HepG2 (cell line): ENCODE measurements around the gene ITIH2. TPM values are rescaled to one million over a fixed set of nuclear protein-coding genes. Genes with fewer than 3 reads are reported as not detected.

ENCODE experiments used
- GABPB1 ChIP-seq: IDR thresholded peaks from 2 replicates; pipeline ENCODE4 v1.6.1; 2016; ENCODE audit warnings: mild to moderate bottlenecking, missing genetic modification reagents, moderate library complexity, missing compliant biosample characterization
- HMGXB4 ChIP-seq, 2 experiments: sonication (generic) in 1 of 2; formaldehyde crosslinking in 1 of 2; IDR thresholded peaks; 2 replicates each; pipeline versions ENCODE4 v1.4.0 to v1.6.1; 2018 to 2020; ENCODE audit warnings: missing genetic modification reagents in 2 of 2, borderline replicate concordance in 1 of 2, low read depth in 1 of 2, mild to moderate bottlenecking in 1 of 2, missing biosample characterization in 1 of 2
- HOMEZ ChIP-seq: IDR thresholded peaks from 2 replicates; pipeline ENCODE4 v1.6.1; 2016; ENCODE audit warnings: low read depth
- HOXA3 ChIP-seq: sonication (generic); formaldehyde crosslinking; IDR thresholded peaks from 2 replicates; pipeline ENCODE4 v1.5.0; 2020; ENCODE audit warnings: missing genetic modification reagents
- HOXA5 ChIP-seq: sonication (generic); formaldehyde crosslinking; IDR thresholded peaks from 2 replicates; pipeline ENCODE4 v1.4.0; 2020; ENCODE audit warnings: missing genetic modification reagents
- HOXA9 ChIP-seq: sonication (generic); formaldehyde crosslinking; IDR thresholded peaks from 2 replicates; pipeline ENCODE4 v1.8.1; 2022; ENCODE audit warnings: missing genetic modification reagents, mild to moderate bottlenecking, moderate library complexity, borderline replicate concordance
- KDM6A ChIP-seq: IDR thresholded peaks from 2 replicates; pipeline ENCODE4 v1.6.1; 2016; ENCODE audit warnings: low read depth
- KLF16 ChIP-seq, 2 experiments: sonication (generic) in 1 of 2; formaldehyde crosslinking in 1 of 2; IDR thresholded peaks; 2 replicates each; pipeline versions ENCODE4 v1.6.1 to v1.8.0; 2016 to 2023; ENCODE audit warnings: missing genetic modification reagents in 2 of 2, missing compliant biosample characterization in 1 of 2
- MXD4 ChIP-seq: IDR thresholded peaks from 2 replicates; pipeline ENCODE4 v1.6.1; 2016; ENCODE audit warnings: mild to moderate bottlenecking, missing biosample characterization, missing genetic modification reagents
- NR2F6 ChIP-seq, 2 experiments: IDR thresholded peaks; 2 replicates each; pipeline ENCODE4 v1.6.1; 2016; ENCODE audit warnings: antibody characterized with exemption in 1 of 2, mild to moderate bottlenecking in 1 of 2
- NR3C1 ChIP-seq: sonication (generic); formaldehyde crosslinking; IDR thresholded peaks from 2 replicates; pipeline ENCODE4 v1.4.0; 2020; ENCODE audit warnings: missing genetic modification reagents
- PHF20 ChIP-seq: sonication (generic); formaldehyde crosslinking; IDR thresholded peaks from 2 replicates; pipeline ENCODE4 v1.5.0; 2020; ENCODE audit warnings: mild to moderate bottlenecking, missing genetic modification reagents
- SKI ChIP-seq: fragments of 450-650 bp; IDR thresholded peaks from one replicate; pipeline ENCODE4 v1.6.1; 2018; ENCODE audit warnings: mild to moderate bottlenecking; ENCODE audit not compliant: partially characterized antibody
- SMAD3 ChIP-seq: sonication (generic); formaldehyde crosslinking; IDR thresholded peaks from 2 replicates; pipeline ENCODE4 v1.4.0; 2020; ENCODE audit warnings: missing genetic modification reagents
- TBL1XR1 ChIP-seq: fragments of 150-350 bp; IDR thresholded peaks from 2 replicates; pipeline ENCODE4 v1.6.1; 2014; ENCODE audit warnings: borderline replicate concordance, low read length; ENCODE audit not compliant: partially characterized antibody
- WIZ ChIP-seq: sonication (generic); formaldehyde crosslinking; IDR thresholded peaks from 2 replicates; pipeline ENCODE4 v1.5.1; 2020; ENCODE audit warnings: mild to moderate bottlenecking, missing genetic modification reagents
- YY1 ChIP-seq: IDR thresholded peaks from 2 replicates; pipeline ENCODE4 v1.6.1; 2011; ENCODE audit warnings: low read length, low read depth, moderate library complexity, mild to moderate bottlenecking; ENCODE audit not compliant: insufficient read depth, insufficient replicate concordance
- ZBTB3 ChIP-seq: sonication (generic); formaldehyde crosslinking; IDR thresholded peaks from 2 replicates; pipeline ENCODE4 v1.4.0; 2020; ENCODE audit warnings: low read depth, mild to moderate bottlenecking, moderate library complexity, missing genetic modification reagents, borderline replicate concordance
- ZNF136 ChIP-seq: sonication (generic); formaldehyde crosslinking; IDR thresholded peaks from 2 replicates; pipeline ENCODE4 v1.8.1; 2022; ENCODE audit warnings: low read depth, mild to moderate bottlenecking, moderate library complexity, missing genetic modification reagents
- ZNF484 ChIP-seq: sonication (generic); formaldehyde crosslinking; IDR thresholded peaks from 2 replicates; pipeline ENCODE4 v1.5.1; 2020; ENCODE audit warnings: mild to moderate bottlenecking, low read depth, missing genetic modification reagents, borderline replicate concordance
- ZNF501 ChIP-seq: sonication (generic); formaldehyde crosslinking; IDR thresholded peaks from 2 replicates; pipeline ENCODE4 v1.5.1; 2020; ENCODE audit warnings: mild to moderate bottlenecking, moderate library complexity, missing genetic modification reagents
- ZNF629 ChIP-seq: sonication (generic); formaldehyde crosslinking; conservative IDR thresholded peaks from 2 replicates; pipeline ENCODE4 v1.5.0; 2020; ENCODE audit warnings: missing genetic modification reagents
- polyA plus RNA-seq, 8 experiments: library from polyadenylated mRNA; depleted of rRNA in 3 of 8; stranded (reverse) in 7 of 8; unstranded in 1 of 8; fragments of >200 nt; fragmentation: Illumina TruSeq in 4 of 8; extraction: Trizol in 4 of 8; gene quantifications; 2 replicates each; pipeline versions ENCODE4 v1.2.1 to v1.2.3, GENCODE V29; 2011 to 2016; ENCODE audit warnings: low read depth in 4 of 8, missing spikeins in 1 of 8, mixed read lengths in 1 of 8; ENCODE audit not compliant: insufficient read depth in 1 of 8
- total RNA-seq, 5 experiments: library from RNA; depleted of rRNA; stranded (reverse); fragments of >200 nt; fragmentation: Illumina TruSeq; extraction: Trizol; gene quantifications; 2 replicates each; pipeline ENCODE4 v1.2.3, GENCODE V29; 2016; ENCODE audit warnings: low read depth in 1 of 5
- TF ChIP-seq, protein P1 (sequence below): sonication (generic); formaldehyde crosslinking; IDR thresholded peaks from 2 replicates; pipeline ENCODE4 v1.5.0; 2020; ENCODE audit warnings: missing genetic modification reagents
- TF ChIP-seq, protein P2 (sequence below): sonication (generic); formaldehyde crosslinking; IDR thresholded peaks from 2 replicates; pipeline ENCODE4 v1.4.0; 2020; ENCODE audit warnings: missing genetic modification reagents

Gene ITIH2
- total and polyA plus RNA-seq, 2 of the 13 experiments (the other 11 are each of a cell fraction or from before 2014, with no cell fraction given), result 1,197 to 1,427 TPM

DNA sequence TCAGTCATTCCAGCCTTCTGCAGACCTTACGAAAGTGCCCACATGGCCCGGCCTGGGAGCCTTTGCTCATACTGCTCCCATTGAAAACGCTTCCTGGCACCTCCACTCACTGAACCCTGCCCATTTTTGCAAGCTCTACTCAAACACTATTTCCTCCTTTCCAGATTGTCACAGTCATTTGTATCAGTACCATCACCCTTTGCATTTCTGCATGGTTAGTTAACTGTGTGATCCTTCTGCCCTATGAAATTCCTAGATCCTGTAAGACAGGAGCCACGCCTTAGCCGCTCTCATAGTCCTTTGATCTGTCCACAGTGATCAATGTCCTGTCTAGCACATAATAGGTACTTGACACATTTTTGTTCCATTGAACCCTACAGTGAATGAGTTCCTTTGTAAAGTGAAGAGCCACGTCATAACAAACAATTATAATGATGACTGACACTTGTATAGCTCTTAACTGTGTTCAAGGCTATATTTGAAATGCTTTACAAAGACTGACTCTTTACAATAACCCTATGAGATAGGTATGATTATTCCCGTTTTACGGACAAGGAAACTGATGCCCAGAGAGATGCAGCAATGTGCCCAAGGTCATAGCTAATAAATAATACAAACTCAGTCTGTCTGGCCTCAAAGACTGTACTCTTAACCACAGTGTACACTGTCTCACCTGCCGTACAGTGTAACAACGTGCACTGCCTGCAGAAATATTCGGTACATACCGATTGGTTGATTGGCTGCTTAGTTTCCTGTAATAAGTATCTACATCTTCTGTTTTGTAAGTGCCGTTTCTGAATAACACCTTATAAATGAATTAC is 16.6 kb upstream of the ITIH2 start (continued):
- TF ChIP-seq KDM6A (CRISPR knock-in tag) (peak; percentile 32; the same call in 1 of the 2 replicates), NR2F6 (IDR thresholded peaks at IDR 0.05) (peak; percentile 96), NR2F6 (CRISPR knock-in tag; IDR thresholded peaks at IDR 0.05) (peak; percentile 89; the same call in 1 of the 2 replicates), ZNF136 (CRISPR knock-in tag) (no peak), PHF20 (CRISPR knock-in tag) (no peak), GABPB1 (CRISPR knock-in tag) (0 out of 2 replicates have a peak, but pooled peaks have one; percentile 14), HOXA5 (CRISPR knock-in tag) (peak; percentile 98), WIZ (no peak), HOXA3 (CRISPR knock-in tag) (peak; percentile 79; the same call in 1 of the 2 replicates), HMGXB4 (CRISPR knock-in tag; IDR thresholded peaks at IDR 0.05; ENCODE audit: borderline replicate concordance in 1 of 2, low read depth in 1 of 2) (peak in 1 of 2 experiments; percentile 38; a peak in 1 of 4 replicates), SKI (peak; percentile 94), HOMEZ (no peak; the same call in 1 of the 2 replicates), ZNF629 (CRISPR knock-in tag) (peak; percentile 98), MXD4 (CRISPR knock-in tag) (peak; percentile 66), HOXA9 (no peak), TBL1XR1 (peak; percentile 64), KLF16 (CRISPR knock-in tag; IDR thresholded peaks at IDR 0.05) (peak in 1 of 2 experiments; percentile 53; a peak in 1 of 4 replicates), ZBTB3 (0 out of 2 replicates have a peak, but pooled peaks have one; percentile 46), ZNF484 (CRISPR knock-in tag) (no peak), SMAD3 (CRISPR knock-in tag) (0 out of 2 replicates have a peak, but pooled peaks have one; percentile 29), NR3C1 (CRISPR knock-in tag) (no peak), YY1 (no peak), ZNF501 (CRISPR knock-in tag) (no peak; the same call in 1 of the 2 replicates)
- TF ChIP-seq, protein P1, sequence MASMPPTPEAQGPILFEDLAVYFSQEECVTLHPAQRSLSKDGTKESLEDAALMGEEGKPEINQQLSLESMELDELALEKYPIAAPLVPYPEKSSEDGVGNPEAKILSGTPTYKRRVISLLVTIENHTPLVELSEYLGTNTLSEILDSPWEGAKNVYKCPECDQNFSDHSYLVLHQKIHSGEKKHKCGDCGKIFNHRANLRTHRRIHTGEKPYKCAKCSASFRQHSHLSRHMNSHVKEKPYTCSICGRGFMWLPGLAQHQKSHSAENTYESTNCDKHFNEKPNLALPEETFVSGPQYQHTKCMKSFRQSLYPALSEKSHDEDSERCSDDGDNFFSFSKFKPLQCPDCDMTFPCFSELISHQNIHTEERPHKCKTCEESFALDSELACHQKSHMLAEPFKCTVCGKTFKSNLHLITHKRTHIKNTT, result no peak
- TF ChIP-seq, protein P2, sequence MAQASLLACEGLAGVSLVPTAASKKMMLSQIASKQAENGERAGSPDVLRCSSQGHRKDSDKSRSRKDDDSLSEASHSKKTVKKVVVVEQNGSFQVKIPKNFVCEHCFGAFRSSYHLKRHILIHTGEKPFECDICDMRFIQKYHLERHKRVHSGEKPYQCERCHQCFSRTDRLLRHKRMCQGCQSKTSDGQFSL (CRISPR knock-in tag), result no peak
